Naive thymus-derived CD4-positive, alpha-beta T cell (primary cell): ENCODE data around the gene NOL4L. TPM values are rescaled to one million over a fixed set of nuclear protein-coding genes. Genes with fewer than 3 reads are reported as not detected.

Experiments
- ATAC-seq: fragments of 150-1000 bp; cut with Tn5 transposase; 2 replicates; pipeline ENCODE4 v1.10.0; 2021; ENCODE audit warnings: mild to moderate bottlenecking, moderate library complexity
- CTCF ChIA-PET: fragments of 350-600 bp; sonication (Branson Sonifier 250); formaldehyde crosslinking; loops from one replicate; lab custom pipeline; 2021; ENCODE audit warnings: antibody characterized with exemption; lab: Charles Lee
- POLR2A ChIA-PET: fragments of 350-600 bp; sonication (Branson Sonifier 250); formaldehyde crosslinking; loops from one replicate; lab custom pipeline; 2021; ENCODE audit warnings: antibody characterized with exemption, inconsistent platforms; lab: Charles Lee
- DNase-seq, 9 donors: peaks; one replicate each; pipeline versions ENCODE4 v3.0.0 to v3.0.0-alpha.2; 2020 to 2022; ENCODE audit warnings: mixed read lengths in 1 of 9
- H3K27ac ChIP-seq: one replicate; pipeline ENCODE4 v1.7.0; 2013; ENCODE audit warnings: mild to moderate bottlenecking, low read depth, low read length, moderate library complexity
- H3K27me3 ChIP-seq, 2 donors: one replicate each; pipeline ENCODE4 v1.7.0; 2013; ENCODE audit warnings: low read length in 2 of 2, mild to moderate bottlenecking in 2 of 2, moderate library complexity in 2 of 2; ENCODE audit not compliant: control insufficient read depth in 2 of 2, insufficient read depth in 2 of 2
- H3K36me3 ChIP-seq, 3 experiments: 1 replicate in 2 of 3; 2 replicates in 1 of 3; pipeline ENCODE4 v1.7.0; 2013; ENCODE audit warnings: low read length in 3 of 3, mild to moderate bottlenecking in 3 of 3, moderate library complexity in 1 of 3; ENCODE audit not compliant: insufficient read depth in 3 of 3, control insufficient read depth in 2 of 3
- H3K4me1 ChIP-seq, 2 donors: one replicate each; pipeline ENCODE4 v1.7.0; 2013; ENCODE audit warnings: low read length in 2 of 2, mild to moderate bottlenecking in 2 of 2, moderate library complexity in 1 of 2; ENCODE audit not compliant: control insufficient read depth in 2 of 2, insufficient read depth in 2 of 2
- H3K4me3 ChIP-seq: 2 replicates; pipeline ENCODE4 v1.7.0; 2013; ENCODE audit warnings: mild to moderate bottlenecking, low read length
- H3K9me3 ChIP-seq, 3 experiments: 1 replicate in 2 of 3; 2 replicates in 1 of 3; pipeline ENCODE4 v1.7.0; 2013; ENCODE audit warnings: low read length in 3 of 3; ENCODE audit not compliant: control insufficient read depth in 2 of 3
- H3K27ac Mint-ChIP-seq, 9 donors: one replicate each; pipeline ENCODE4 v1.8.0; 2020 to 2022; ENCODE audit warnings: mixed read lengths in 9 of 9, mild to moderate bottlenecking in 8 of 9, moderate library complexity in 5 of 9, inconsistent platforms in 2 of 9
- H3K27me3 Mint-ChIP-seq, 5 donors: one replicate each; pipeline ENCODE4 v1.8.0; 2021 to 2022; ENCODE audit warnings: mixed read lengths in 5 of 5, mild to moderate bottlenecking in 1 of 5
- H3K36me3 Mint-ChIP-seq, 5 donors: one replicate each; pipeline ENCODE4 v1.8.0; 2020 to 2022; ENCODE audit warnings: mixed read lengths in 5 of 5, mild to moderate bottlenecking in 3 of 5, inconsistent platforms in 1 of 5
- H3K4me1 Mint-ChIP-seq, 7 donors: one replicate each; pipeline ENCODE4 v1.8.0; 2020 to 2022; ENCODE audit warnings: mixed read lengths in 7 of 7, mild to moderate bottlenecking in 3 of 7, inconsistent platforms in 1 of 7
- H3K4me3 Mint-ChIP-seq, 10 donors: one replicate each; pipeline ENCODE4 v1.8.0; 2020 to 2022; ENCODE audit warnings: mild to moderate bottlenecking in 10 of 10, mixed read lengths in 10 of 10, moderate library complexity in 6 of 10, inconsistent platforms in 2 of 10
- H3K9me3 Mint-ChIP-seq, 11 donors: one replicate each; pipeline ENCODE4 v1.8.0; 2020 to 2022; ENCODE audit warnings: mixed read lengths in 11 of 11, mild to moderate bottlenecking in 4 of 11, inconsistent platforms in 1 of 11, moderate library complexity in 1 of 11
- intact Hi-C, 2 donors: fragments of 100-400 bp; cut with micrococcal nuclease; formaldehyde crosslinking; loops; one replicate each; pipeline ENCODE4 v1.15.1; 2023
- polyA plus RNA-seq, 2 donors: library from polyadenylated mRNA; unstranded; fragments of 300-500 nt; fragmentation: Illumina TruSeq; gene quantifications; one replicate each; pipeline ENCODE4 v1.2.3, GENCODE V29; 2021
- total RNA-seq, 6 experiments: library from RNA in 5 of 6; stranded (reverse) in 5 of 6; gene quantifications; 1 replicate in 5 of 6; 2 replicates in 1 of 6; pipeline ENCODE4 v1.2.3 and lab custom pipeline; 2021 to 2026

The NOL4L gene
- total and polyA plus RNA-seq, 7 experiments from 2014 or later = 17.3 to 81.9 (median 62.7) TPM

- Histone ChIP-seq H3K9me3 (no peaks in the 10 kb centered on the region), H3K36me3 (no peaks in the 10 kb centered on the region), H3K27me3 (no peaks in the 10 kb centered on the region), H3K4me1 (peaks cover 0 to 6% of the 10 kb centered on the region in 2 donors), H3K4me3 (no peak overlapping the region), H3K27ac (no peak overlapping the region)
- ChIA-PET POLR2A (interaction anchor here (1.0 kb wide), 1 partner anchor 24 kb away, joined by 3 read pairs; no protein-coding TSS in a partner anchor), CTCF (interaction anchor here (0.9 to 1.6 kb wide), 2 partner anchors 70 to 89 kb away, joined by 3 read pairs; no protein-coding TSS in a partner anchor)
- ATAC-seq (no peak), DNase-seq (no peak)
- Mint-ChIP-seq H3K4me3 (no peak overlapping the region), H3K36me3 (peaks cover 0 to 2% (median 0%) of the 10 kb centered on the region in 5 donors), H3K27ac (no peak overlapping the region), H3K9me3 (peaks cover 0 to 10% (median 0%) of the 10 kb centered on the region in 11 donors), H3K27me3 (peaks cover 0 to 15% (median 0%) of the 10 kb centered on the region in 5 donors), H3K4me1 (peaks cover 0 to 32% (median 24%) of the 10 kb centered on the region in 7 donors)
- intact Hi-C loops = no loop called here
These were observed 25.5 kb upstream of the NOL4L start for GRCh38 chr20:32610472-32611218.

GRCh38 chr20:32609993-32610392, 24.9 kb upstream of the NOL4L start:
- no peaks in the 10 kb centered on the region for H3K9me3 ChIP-seq
- no peak overlapping the region for H3K4me3 Mint-ChIP-seq
- no peak overlapping the region for H3K27ac ChIP-seq
- no peak overlapping the region for H3K4me3 ChIP-seq
- DNase-seq (no peak), ATAC-seq (no peak)
- H3K4me1 Mint-ChIP-seq = peaks cover 0 to 30% (median 23%) of the 10 kb centered on the region in 7 donors
- peaks cover 0 to 15% (median 0%) of the 10 kb centered on the region in 5 donors for H3K27me3 Mint-ChIP-seq
- POLR2A ChIA-PET = no interaction called here
- intact Hi-C loops = no loop called here
- H3K4me1 ChIP-seq = peaks cover 0 to 6% of the 10 kb centered on the region in 2 donors
- H3K9me3 Mint-ChIP-seq = peaks cover 0 to 10% (median 0%) of the 10 kb centered on the region in 11 donors
- peaks cover 0 to 2% (median 0%) of the 10 kb centered on the region in 5 donors for H3K36me3 Mint-ChIP-seq
- H3K36me3 ChIP-seq = no peaks in the 10 kb centered on the region
- CTCF ChIA-PET = no interaction called here
- no peak overlapping the region for H3K27ac Mint-ChIP-seq
- no peaks in the 10 kb centered on the region for H3K27me3 ChIP-seq

GRCh38 chr20:32609111-32609773, 24.1 kb upstream of the NOL4L start:
- Histone ChIP-seq H3K27ac (no peak overlapping the region), H3K36me3 (no peaks in the 10 kb centered on the region), H3K9me3 (no peaks in the 10 kb centered on the region), H3K4me1 (peaks cover 0 to 6% of the 10 kb centered on the region in 2 donors), H3K4me3 (no peak overlapping the region), H3K27me3 (no peaks in the 10 kb centered on the region)
- DNase-seq (no peak), ATAC-seq (no peak)
- Mint-ChIP-seq H3K27me3 (peaks cover 0 to 7% (median 0%) of the 10 kb centered on the region in 5 donors), H3K4me1 (peaks cover 0 to 24% (median 18%) of the 10 kb centered on the region in 7 donors), H3K9me3 (peaks cover 0 to 10% (median 0%) of the 10 kb centered on the region in 11 donors), H3K36me3 (peaks cover 0 to 2% (median 0%) of the 10 kb centered on the region in 5 donors), H3K27ac (peak overlapping the region in 2 of 9 donors; percentile 9 to 45), H3K4me3 (no peak overlapping the region)
- intact Hi-C loops = no loop called here
- ChIA-PET CTCF (interaction anchor here (0.9 kb wide), 1 partner anchor 87 kb away, joined by 3 read pairs; no protein-coding TSS in a partner anchor), POLR2A (no interaction called here)

- no peak for ATAC-seq
- CTCF ChIA-PET = no interaction called here
- H3K9me3 ChIP-seq = no peaks in the 10 kb centered on the region
- H3K27me3 ChIP-seq = no peaks in the 10 kb centered on the region
- DNase-seq = no peak
- intact Hi-C loops = no loop called here
- H3K4me3 ChIP-seq = no peak overlapping the region
- Mint-ChIP-seq H3K9me3 (peaks cover 0 to 7% (median 0%) of the 10 kb centered on the region in 11 donors), H3K36me3 (peaks cover 0 to 2% (median 0%) of the 10 kb centered on the region in 5 donors), H3K4me1 (peaks cover 2 to 24% (median 16%) of the 10 kb centered on the region in 7 donors), H3K4me3 (no peak overlapping the region), H3K27me3 (peaks cover 0 to 4% (median 0%) of the 10 kb centered on the region in 5 donors), H3K27ac (peak overlapping the region in 4 of 9 donors; percentile 9 to 45 (median 14))
- POLR2A ChIA-PET = no interaction called here
- no peak overlapping the region for H3K27ac ChIP-seq
- H3K36me3 ChIP-seq = no peaks in the 10 kb centered on the region
- peaks cover 0 to 6% of the 10 kb centered on the region in 2 donors for H3K4me1 ChIP-seq
These were observed 23.5 kb upstream of the NOL4L start for GRCh38 chr20:32608664-32609015.

- CTCF ChIA-PET = no interaction called here
- peaks cover 0 to 6% of the 10 kb centered on the region in 2 donors for H3K4me1 ChIP-seq
- no peak for DNase-seq
- H3K27me3 Mint-ChIP-seq = peaks cover 0 to 3% (median 0%) of the 10 kb centered on the region in 5 donors
- no peak overlapping the region for H3K27ac ChIP-seq
- H3K4me3 Mint-ChIP-seq = no peak overlapping the region
- no peak overlapping the region for H3K4me3 ChIP-seq
- H3K27me3 ChIP-seq = no peaks in the 10 kb centered on the region
- ATAC-seq = no peak
- no peaks in the 10 kb centered on the region for H3K9me3 ChIP-seq
- POLR2A ChIA-PET = no interaction called here
- peaks cover 2 to 24% (median 13%) of the 10 kb centered on the region in 7 donors for H3K4me1 Mint-ChIP-seq
- peak overlapping the region in 2 of 9 donors; percentile 45 to 51 for H3K27ac Mint-ChIP-seq
- H3K36me3 ChIP-seq = no peaks in the 10 kb centered on the region
- H3K36me3 Mint-ChIP-seq = peaks cover 0 to under 1% (median 0%) of the 10 kb centered on the region in 5 donors
- intact Hi-C loops = no loop called here
- H3K9me3 Mint-ChIP-seq = peaks cover 0 to 2% (median 0%) of the 10 kb centered on the region in 11 donors
These were observed 22.9 kb upstream of the NOL4L start for GRCh38 chr20:32607727-32608663.

GRCh38 chr20:32607324-32607723, 22.2 kb upstream of the NOL4L start:
- ChIA-PET CTCF (no interaction called here), POLR2A (no interaction called here)
- peaks cover 0 to 3% (median 0%) of the 10 kb centered on the region in 5 donors for H3K27me3 Mint-ChIP-seq
- no peaks in the 10 kb centered on the region for H3K36me3 Mint-ChIP-seq
- DNase-seq (no peak), ATAC-seq (no peak)
- H3K4me3 Mint-ChIP-seq = no peak overlapping the region
- H3K4me3 ChIP-seq = no peak overlapping the region
- peak overlapping the region in 1 of 9 donors; percentile 51 for H3K27ac Mint-ChIP-seq
- H3K9me3 ChIP-seq = no peaks in the 10 kb centered on the region
- H3K9me3 Mint-ChIP-seq = peaks cover 0 to 2% (median 0%) of the 10 kb centered on the region in 11 donors
- no peak overlapping the region for H3K27ac ChIP-seq
- intact Hi-C loops = no loop called here
- peaks cover 2 to 24% (median 15%) of the 10 kb centered on the region in 7 donors for H3K4me1 Mint-ChIP-seq
- H3K27me3 ChIP-seq = no peaks in the 10 kb centered on the region
- H3K4me1 ChIP-seq = peaks cover 0 to 6% of the 10 kb centered on the region in 2 donors
- no peaks in the 10 kb centered on the region for H3K36me3 ChIP-seq
